HepG2 (cell line): ENCODE measurements around the gene DENND4B. TPM values are rescaled to one million over a fixed set of nuclear protein-coding genes. Genes with fewer than 3 reads are reported as not detected.

Experiments
- ARID4A ChIP-seq: sonication (generic); formaldehyde crosslinking; IDR thresholded peaks from 2 replicates; pipeline ENCODE4 v1.5.0; 2020; ENCODE audit warnings: mild to moderate bottlenecking, missing genetic modification reagents, borderline replicate concordance
- DNMT3B ChIP-seq: conservative IDR thresholded peaks from 2 replicates; pipeline ENCODE4 v1.6.1; 2016; ENCODE audit warnings: missing biosample characterization, control low read depth
- ERF ChIP-seq: IDR thresholded peaks from 2 replicates; pipeline ENCODE4 v1.6.1; 2018; ENCODE audit warnings: missing biosample characterization, missing genetic modification reagents
- GZF1 ChIP-seq: sonication (generic); formaldehyde crosslinking; IDR thresholded peaks from 2 replicates; pipeline ENCODE4 v1.5.1; 2020; ENCODE audit warnings: mild to moderate bottlenecking, missing genetic modification reagents
- HNRNPUL1 ChIP-seq: fragments of 200-400 bp; formaldehyde crosslinking; IDR thresholded peaks from 2 replicates; pipeline ENCODE4 v1.6.1; 2017; ENCODE audit warnings: low read depth, mild to moderate bottlenecking, low read length, moderate library complexity
- NAIF1 ChIP-seq: sonication (generic); formaldehyde crosslinking; IDR thresholded peaks from 2 replicates; pipeline ENCODE4 v1.5.0; 2020; ENCODE audit warnings: mild to moderate bottlenecking, missing genetic modification reagents, borderline replicate concordance
- RFX1 ChIP-seq: fragments of 450-650 bp; IDR thresholded peaks from 2 replicates; pipeline ENCODE4 v1.6.1; 2017
- SIN3B ChIP-seq: fragments of 150-350 bp; IDR thresholded peaks from 2 replicates; pipeline ENCODE4 v1.6.1; 2014; ENCODE audit warnings: low read length
- SPEN ChIP-seq: sonication (generic); formaldehyde crosslinking; IDR thresholded peaks from 2 replicates; pipeline ENCODE4 v1.5.1; 2020; ENCODE audit warnings: low read depth, mild to moderate bottlenecking, missing genetic modification reagents
- ZBTB43 ChIP-seq: sonication (generic); formaldehyde crosslinking; conservative IDR thresholded peaks from 2 replicates; pipeline ENCODE4 v1.4.0; 2020; ENCODE audit warnings: missing genetic modification reagents
- ZFYVE20 ChIP-seq: sonication (generic); formaldehyde crosslinking; IDR thresholded peaks from 2 replicates; pipeline ENCODE4 v1.8.0; 2023; ENCODE audit warnings: low read depth, mild to moderate bottlenecking, moderate library complexity, missing genetic modification reagents, borderline replicate concordance
- ZNF274 ChIP-seq: sonication (generic); formaldehyde crosslinking; IDR thresholded peaks from 2 replicates; pipeline ENCODE4 v1.5.1; 2020; ENCODE audit warnings: mild to moderate bottlenecking, missing genetic modification reagents
- ZNF343 ChIP-seq: sonication (generic); formaldehyde crosslinking; IDR thresholded peaks from 2 replicates; pipeline ENCODE4 v1.4.0; 2020; ENCODE audit warnings: mild to moderate bottlenecking, missing genetic modification reagents
- ZNF383 ChIP-seq: sonication (generic); formaldehyde crosslinking; IDR thresholded peaks from 2 replicates; pipeline ENCODE4 v1.4.0; 2020; ENCODE audit warnings: missing genetic modification reagents, mild to moderate bottlenecking, borderline replicate concordance
- ZNF713 ChIP-seq: sonication (generic); formaldehyde crosslinking; IDR thresholded peaks from 2 replicates; pipeline ENCODE4 v1.4.0; 2020; ENCODE audit warnings: mild to moderate bottlenecking, missing genetic modification reagents
- ZNF839 ChIP-seq: sonication (generic); formaldehyde crosslinking; IDR thresholded peaks from 2 replicates; pipeline ENCODE4 v1.4.0; 2020; ENCODE audit warnings: missing genetic modification reagents, mild to moderate bottlenecking, borderline replicate concordance
- ZXDC ChIP-seq: sonication (generic); formaldehyde crosslinking; IDR thresholded peaks from 2 replicates; pipeline ENCODE4 v1.5.0; 2020; ENCODE audit warnings: mild to moderate bottlenecking, missing genetic modification reagents
- ZZZ3 ChIP-seq: sonication (generic); formaldehyde crosslinking; IDR thresholded peaks from 2 replicates; pipeline ENCODE4 v1.4.0; 2020; ENCODE audit warnings: missing genetic modification reagents, mild to moderate bottlenecking, borderline replicate concordance
- polyA plus RNA-seq, 8 experiments: library from polyadenylated mRNA; depleted of rRNA in 3 of 8; stranded (reverse) in 7 of 8; unstranded in 1 of 8; fragments of >200 nt; fragmentation: Illumina TruSeq in 4 of 8; extraction: Trizol in 4 of 8; gene quantifications; 2 replicates each; pipeline versions ENCODE4 v1.2.1 to v1.2.3, GENCODE V29; 2011 to 2016; ENCODE audit warnings: low read depth in 4 of 8, missing spikeins in 1 of 8, mixed read lengths in 1 of 8; ENCODE audit not compliant: insufficient read depth in 1 of 8
- total RNA-seq, 5 experiments: library from RNA; depleted of rRNA; stranded (reverse); fragments of >200 nt; fragmentation: Illumina TruSeq; extraction: Trizol; gene quantifications; 2 replicates each; pipeline ENCODE4 v1.2.3, GENCODE V29; 2016; ENCODE audit warnings: low read depth in 1 of 5
- TF ChIP-seq, protein P1 (sequence below): sonication (generic); formaldehyde crosslinking; IDR thresholded peaks from 2 replicates; pipeline ENCODE4 v1.8.1; 2023; ENCODE audit warnings: missing genetic modification reagents, inconsistent platforms, borderline replicate concordance

The DENND4B gene
- total and polyA plus RNA-seq, 2 of the 13 experiments (the other 11 are each of a cell fraction or from before 2014, with no cell fraction given): 15.1 to 20.3 TPM

DNA sequence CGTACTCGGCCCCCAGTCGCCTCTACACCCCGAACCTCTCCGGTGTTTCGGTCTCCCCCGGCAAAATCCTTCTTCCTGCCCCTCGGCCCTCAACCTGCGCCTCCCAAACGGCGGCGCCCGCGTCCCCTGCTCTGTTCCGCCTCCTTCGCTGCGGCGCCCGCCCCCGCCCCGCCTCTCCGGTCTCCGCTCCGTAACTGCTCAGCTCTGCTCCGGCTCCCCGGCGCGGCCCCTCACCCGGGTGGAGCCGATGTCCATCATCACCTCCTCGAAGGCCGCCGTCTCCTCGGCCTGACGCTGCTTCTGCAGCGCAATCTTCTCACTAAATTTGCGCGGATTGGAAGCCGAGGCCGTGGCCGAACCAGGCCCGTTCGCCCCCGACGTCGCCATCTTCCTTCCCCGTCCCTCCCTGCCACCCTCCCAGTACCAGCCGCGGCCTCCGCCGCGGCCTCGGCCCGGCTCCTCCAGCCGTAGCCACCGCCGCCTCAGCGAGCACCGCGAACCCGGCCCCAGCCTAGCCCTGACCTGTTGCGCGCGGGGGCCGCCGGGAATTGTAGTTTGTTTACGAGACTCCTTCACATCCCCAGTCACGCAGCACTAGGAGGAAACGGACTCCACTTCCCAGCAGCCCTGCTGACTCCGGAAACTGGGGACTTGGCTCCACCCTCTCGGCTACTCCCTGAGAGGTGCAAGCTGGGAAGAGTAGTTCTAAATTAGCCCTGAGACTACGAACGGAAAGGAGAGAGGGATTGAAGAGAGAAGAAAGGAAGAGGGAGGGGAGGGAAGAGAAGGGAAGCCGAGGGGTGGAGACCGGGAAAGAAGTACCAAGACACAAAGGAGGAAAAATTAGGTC, 11.8 kb upstream of the DENND4B start, which contains the start of gene CRTC2 (continued):
- TF ChIP-seq, protein P1, sequence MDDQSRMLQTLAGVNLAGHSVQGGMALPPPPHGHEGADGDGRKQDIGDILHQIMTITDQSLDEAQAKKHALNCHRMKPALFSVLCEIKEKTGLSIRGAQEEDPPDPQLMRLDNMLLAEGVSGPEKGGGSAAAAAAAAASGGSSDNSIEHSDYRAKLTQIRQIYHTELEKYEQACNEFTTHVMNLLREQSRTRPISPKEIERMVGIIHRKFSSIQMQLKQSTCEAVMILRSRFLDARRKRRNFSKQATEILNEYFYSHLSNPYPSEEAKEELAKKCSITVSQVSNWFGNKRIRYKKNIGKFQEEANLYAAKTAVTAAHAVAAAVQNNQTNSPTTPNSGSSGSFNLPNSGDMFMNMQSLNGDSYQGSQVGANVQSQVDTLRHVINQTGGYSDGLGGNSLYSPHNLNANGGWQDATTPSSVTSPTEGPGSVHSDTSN (CRISPR knock-in tag): no peak
- TF ChIP-seq GZF1 (CRISPR knock-in tag) (no peak), ZBTB43 (CRISPR knock-in tag) (peak; percentile 43; the same call in 1 of the 2 replicates), ZNF343 (no peak), ZNF383 (CRISPR knock-in tag) (no peak), RFX1 (no peak), SPEN (CRISPR knock-in tag) (peak; percentile 68), ZNF839 (no peak), SIN3B (no peak), HNRNPUL1 (no peak), ZNF713 (CRISPR knock-in tag) (no peak), NAIF1 (CRISPR knock-in tag) (no peak), ARID4A (CRISPR knock-in tag) (peak; percentile 86), ZNF274 (CRISPR knock-in tag) (peak; percentile 39; the same call in 1 of the 2 replicates), ZFYVE20 (no peak), ZZZ3 (CRISPR knock-in tag) (0 out of 2 replicates have a peak, but pooled peaks have one; percentile 17), ERF (CRISPR knock-in tag) (peak; percentile 75; the same call in 1 of the 2 replicates), DNMT3B (CRISPR knock-in tag) (0 out of 2 replicates have a peak, but pooled peaks have one; percentile 37), ZXDC (peak; percentile 37; the same call in 1 of the 2 replicates)
